Mammary epithelial cell (primary cell): ENCODE measurements around the gene CXCR3.

ENCODE experiments used
- CTCF ChIP-seq, 2 donors: IDR thresholded peaks in 1 of 2; conservative IDR thresholded peaks in 1 of 2; 2 replicates each; pipeline ENCODE4 v1.5.1; 2011 to 2012; ENCODE audit warnings: inconsistent platforms in 2 of 2, low read length in 2 of 2, mild to moderate bottlenecking in 2 of 2, control low read depth in 1 of 2, low read depth in 1 of 2; ENCODE audit not compliant: insufficient read depth in 1 of 2; ENCODE audit errors: extremely low read depth in 1 of 2
- EZH2 ChIP-seq: IDR thresholded peaks from 2 replicates; pipeline ENCODE4 v1.6.1; 2012; ENCODE audit warnings: low read length, inconsistent platforms, borderline replicate concordance

- TF ChIP-seq CTCF (conservative IDR thresholded peaks at IDR 0.05 in 1 of 2, IDR thresholded peaks at IDR 0.05 in 1 of 2; ENCODE audit: extremely low read depth in 1 of 2, insufficient read depth in 1 of 2, low read depth in 1 of 2, low read length in 2 of 2) (no peak), EZH2 (no peak)
These were observed 18.3 kb downstream of the CXCR3 start for GRCh38 chrX:71599965-71600364.
